ENCODE measurements around the gene ZBTB7C. TPM values are rescaled to one million over a fixed set of nuclear protein-coding genes. Genes with fewer than 3 reads are reported as not detected.

The ZBTB7C gene
- total and polyA plus RNA-seq, 2 of the 8 experiments (the other 6 are each of a cell fraction or from before 2014, with no cell fraction given) = 0.15 to 0.45 TPM

DNA sequence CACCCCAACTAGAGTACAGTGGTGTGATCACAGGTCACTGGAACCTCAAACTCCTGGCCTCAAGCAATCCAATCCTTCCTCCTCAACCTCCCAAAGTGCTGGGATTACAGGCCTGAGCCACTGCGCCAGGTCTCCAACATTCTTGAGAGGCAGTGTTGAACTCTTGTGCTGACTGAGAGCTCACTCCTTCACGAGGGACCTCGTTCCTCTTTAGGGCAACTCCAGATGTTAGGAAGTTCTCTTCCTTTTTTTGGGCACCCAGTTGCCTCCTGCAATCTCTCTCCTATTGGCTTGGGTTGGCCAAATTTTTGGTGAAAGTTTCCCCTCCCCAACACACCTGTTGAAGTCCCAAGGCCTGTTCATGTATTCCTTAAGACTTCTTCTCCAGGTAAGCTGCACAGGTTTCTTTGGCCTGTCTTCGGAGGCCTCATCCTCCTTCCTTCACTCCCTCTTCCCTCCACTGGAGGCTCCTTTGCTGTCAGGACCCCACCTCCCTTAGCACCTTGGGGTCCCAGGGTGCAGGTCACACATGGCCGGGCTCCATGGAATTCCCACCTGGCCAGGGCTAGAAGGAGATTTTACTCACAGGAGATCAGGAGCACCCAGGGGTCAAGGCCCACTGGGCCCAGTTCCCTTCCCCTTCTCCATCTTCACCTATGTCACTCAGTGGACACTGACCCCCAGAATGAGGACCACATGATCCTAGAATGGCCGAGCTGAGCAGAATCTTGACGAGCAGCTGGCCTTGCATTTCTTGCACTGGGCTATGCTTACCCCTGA lies 384.1 kb downstream of the ZBTB7C start:
- 90% methylated on average over 7 of the region's 7 CpGs; no CpG with 5 or more reads in 1 of the 2 experiments for WGBS, 2 experiments (ENCODE audit: extremely low coverage in 1 of 2, insufficient coverage in 1 of 2, insufficient read length in 1 of 2, insufficient replicate concordance in 2 of 2, low coverage in 1 of 2, low lambda C conversion rate in 2 of 2, missing lambda C conversion rate in 1 of 2)
- Histone ChIP-seq H2BK120ac (replicated peaks; ENCODE audit: low read depth, low read length) (no peak overlapping the region), H4K5ac (ENCODE audit: insufficient read length, low read depth, low read length) (no peak overlapping the region), H3K56ac (replicated peaks; ENCODE audit: insufficient read length, low read depth, low read length) (no peak overlapping the region), H3K18ac (ENCODE audit: extremely low read depth, low read length) (no peak overlapping the region), H2BK5ac (ENCODE audit: low read depth, low read length) (no peak overlapping the region), H3K23ac (ENCODE audit: insufficient read length) (no peak overlapping the region), H2BK20ac (ENCODE audit: low read length) (no peak overlapping the region), H3K4me1 (replicated peaks in 1 of 4; ENCODE audit: control insufficient read depth in 3 of 4, insufficient read depth in 4 of 4, low read length in 3 of 4) (peaks cover 0 to 5% (median 1%) of the 10 kb centered on the region in 4 experiments; a peak in 3 of 7 replicates), H3K79me1 (ENCODE audit: low read depth, low read length) (no peaks in the 10 kb centered on the region), H2AK5ac (ENCODE audit: low read depth, low read length) (no peak overlapping the region), H2AFZ (ENCODE audit: low read length) (no peak overlapping the region), H2BK15ac (ENCODE audit: low read length) (no peak overlapping the region), H3K4me3 (ENCODE audit: extremely low read depth in 1 of 4, insufficient read depth in 2 of 4, low read depth in 3 of 4, low read length in 4 of 4) (no peak overlapping the region), H3K9me3 (ENCODE audit: insufficient read depth in 2 of 2, low read depth in 1 of 2, low read length in 1 of 2) (no peaks in the 10 kb centered on the region), H4K20me1 (replicated peaks in 1 of 2; ENCODE audit: control insufficient read depth in 1 of 2, insufficient read depth in 2 of 2, low read length in 2 of 2) (no peaks in the 10 kb centered on the region), H3K27ac (ENCODE audit: low read depth, low read length) (no peak overlapping the region), H3K4ac (replicated peaks; ENCODE audit: insufficient read length, low read depth, low read length) (no peak overlapping the region), H3K4me2 (ENCODE audit: insufficient read depth in 1 of 2, low read depth in 2 of 2, low read length in 2 of 2) (no peak overlapping the region), H3K27me3 (replicated peaks in 1 of 4; ENCODE audit: control insufficient read depth in 3 of 4, extremely low read depth in 1 of 4, insufficient read depth in 3 of 4, low read length in 3 of 4) (no peaks in the 10 kb centered on the region), H4K8ac (ENCODE audit: extremely low read depth, insufficient read depth, low read length) (no peak overlapping the region), H3K9ac (replicated peaks in 1 of 4; ENCODE audit: extremely low read depth in 1 of 4, low read depth in 3 of 4, low read length in 3 of 4) (no peak overlapping the region), H3K23me2 (ENCODE audit: low read depth, low read length) (no peaks in the 10 kb centered on the region; the same call in 1 of the 2 replicates), H3K36me3 (ENCODE audit: control insufficient read depth in 2 of 4, insufficient read depth in 4 of 4, low read length in 3 of 4) (no peaks in the 10 kb centered on the region), H4K91ac (replicated peaks; ENCODE audit: insufficient read length, low read length) (no peak overlapping the region), H3K79me2 (ENCODE audit: control insufficient read depth in 1 of 2, insufficient read depth in 2 of 2, low read length in 2 of 2) (no peaks in the 10 kb centered on the region), H2BK12ac (ENCODE audit: low read depth, low read length) (no peak overlapping the region), H3K14ac (ENCODE audit: insufficient read length) (no peak overlapping the region)
- no peak for DNase-seq (ENCODE audit: low read depth in 1 of 2, low spot score in 2 of 2)
- ChIA-PET CTCF (ENCODE audit: partially characterized antibody) (interaction anchor here (0.6 to 10.6 kb wide), 22 partner anchors 8 to 431 kb away, joined by 3 to 72 read pairs (median 5); no protein-coding TSS in a partner anchor), POLR2A (ENCODE audit: partially characterized antibody) (interaction anchor here (1.2 kb wide), 1 partner anchor 94 kb away, joined by 4 read pairs; the partner anchor contains the start of gene SMAD2)
- no peak for FAIRE-seq
- TF ChIP-seq GTF2F1 (IDR thresholded peaks at IDR 0.05; ENCODE audit: borderline replicate concordance, low read depth, low read length) (no peak), RBBP5 (IDR thresholded peaks at IDR 0.05; ENCODE audit: borderline replicate concordance, low read depth, low read length) (no peak), CBX5 (IDR thresholded peaks at IDR 0.05; ENCODE audit: low read depth, low read length) (no peak), KDM5A (IDR thresholded peaks at IDR 0.05; ENCODE audit: low read length) (no peak), SIX5 (IDR thresholded peaks at IDR 0.05; ENCODE audit: low read depth, low read length) (no peak), YY1 (IDR thresholded peaks at IDR 0.05; ENCODE audit: low read depth, low read length) (no peak), FOSL1 (IDR thresholded peaks at IDR 0.05; ENCODE audit: insufficient read depth, low read depth, low read length) (no peak), BCL11A (IDR thresholded peaks at IDR 0.05; ENCODE audit: low read depth in 2 of 2, low read length in 2 of 2) (no peak), HDAC6 (IDR thresholded peaks at IDR 0.05; ENCODE audit: low read depth, low read length) (no peak), SIN3A (conservative IDR thresholded peaks at IDR 0.05 in 1 of 2, IDR thresholded peaks at IDR 0.05 in 1 of 2; ENCODE audit: low read depth in 1 of 2, low read length in 2 of 2) (no peak), MAFK (IDR thresholded peaks at IDR 0.05; ENCODE audit: low read depth, low read length) (no peak), ASH2L (IDR thresholded peaks at IDR 0.05; ENCODE audit: low read length) (no peak), RXRA (IDR thresholded peaks at IDR 0.05; ENCODE audit: insufficient read depth, low read depth, low read length) (no peak)
